GM10847 (cell line): ENCODE measurements around the gene C4orf50.

Experiments used
- POLR2A ChIP-seq: IDR thresholded peaks from 2 replicates; pipeline ENCODE4 v1.6.1; 2011; ENCODE audit not compliant: insufficient read length; ENCODE audit errors: extremely low read depth

The C4orf50 gene

DNA sequence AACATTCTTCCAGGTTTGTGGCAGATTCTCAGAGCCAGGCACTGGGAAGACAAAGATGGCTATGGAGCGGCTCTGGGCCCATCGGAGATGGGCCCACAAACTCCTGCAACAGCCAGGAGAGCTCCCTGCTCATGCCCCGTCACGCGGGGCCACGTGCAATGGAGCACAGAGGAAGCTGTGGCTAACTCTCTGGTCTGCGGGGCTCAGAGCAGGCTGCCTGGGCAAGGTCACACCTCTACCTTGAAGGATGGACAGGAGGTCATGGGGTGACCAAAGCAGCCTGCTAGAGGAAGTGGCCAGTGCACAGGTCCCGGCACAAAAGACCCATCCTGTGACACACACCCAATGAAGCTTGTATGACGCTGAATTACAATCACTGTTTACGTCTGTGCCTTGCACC, 45.2 kb downstream of the C4orf50 start:
- TF ChIP-seq POLR2A = no peak

DNA sequence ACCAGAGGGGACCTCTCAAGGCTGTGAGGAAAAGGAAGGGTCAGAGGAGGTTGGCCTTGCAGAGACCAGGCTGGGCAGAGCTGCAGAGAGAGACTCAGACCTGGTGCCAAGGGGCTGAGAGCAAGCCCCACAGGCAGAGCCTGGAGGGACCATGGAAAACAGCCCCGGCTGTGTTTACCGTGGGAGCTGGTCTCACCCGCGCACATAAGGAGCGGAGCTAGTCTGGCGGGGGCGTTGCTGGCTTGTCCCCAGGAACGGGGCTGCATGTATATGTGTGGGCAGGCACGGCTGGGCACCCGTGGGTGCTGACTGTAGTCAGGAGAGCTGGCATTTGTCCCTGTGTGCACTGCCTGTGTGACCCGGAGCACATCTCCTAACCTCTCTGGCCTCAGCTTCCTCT, 45.7 kb downstream of the C4orf50 start:
- TF ChIP-seq POLR2A = no peak

DNA sequence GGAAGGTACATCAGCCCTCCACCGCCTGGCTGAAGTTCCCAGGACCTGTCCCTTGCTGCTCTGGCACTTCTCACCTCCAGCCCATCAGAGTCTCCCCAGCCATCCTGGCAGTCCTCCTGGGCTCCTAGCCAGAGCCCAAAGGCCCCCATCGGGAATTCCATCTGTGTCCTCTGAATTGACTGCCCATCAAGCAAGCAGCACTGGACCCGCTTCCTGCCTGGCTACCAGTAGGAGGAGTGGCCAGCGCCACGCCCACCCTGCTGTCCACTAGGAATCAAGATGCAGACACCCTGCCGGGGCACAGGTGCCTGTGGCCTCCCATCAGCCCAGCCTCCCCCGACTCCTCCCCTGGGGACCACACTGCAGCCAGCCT, 47.2 kb downstream of the C4orf50 start:
- TF ChIP-seq POLR2A = no peak

DNA sequence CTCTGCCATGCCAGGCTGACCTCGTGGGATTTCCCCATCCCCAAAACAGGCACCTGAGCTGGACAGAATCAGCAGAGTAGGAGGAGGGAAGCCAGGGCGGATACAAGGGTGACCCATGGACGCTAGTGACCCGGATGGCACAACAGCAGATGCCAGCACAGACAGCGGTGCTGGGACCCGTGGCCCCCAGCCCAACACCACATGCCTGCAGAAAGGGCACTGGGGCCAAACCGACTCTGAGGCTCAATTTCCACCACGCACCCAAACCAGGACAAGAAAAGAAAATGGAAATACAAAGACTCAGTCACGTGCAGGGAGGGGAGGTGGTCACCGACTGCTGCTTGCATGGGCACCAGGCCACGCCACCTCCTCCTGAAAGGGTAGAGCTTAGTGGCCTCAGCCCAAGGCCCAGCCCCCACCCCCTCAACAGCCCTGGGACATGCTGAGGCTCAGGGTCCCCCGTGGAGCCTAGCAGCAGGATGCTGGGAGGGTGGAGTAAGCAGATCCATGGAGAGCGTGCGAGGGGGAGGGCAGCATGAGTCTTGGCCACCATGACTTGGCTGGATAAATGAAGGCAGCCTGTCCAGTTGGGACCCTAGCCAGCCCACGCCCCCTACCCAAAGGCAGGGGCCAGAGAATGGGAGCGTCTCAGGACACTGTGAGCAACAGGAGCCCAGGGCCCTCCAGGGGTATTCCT, 47.7 kb downstream of the C4orf50 start:
- TF ChIP-seq POLR2A = no peak

DNA sequence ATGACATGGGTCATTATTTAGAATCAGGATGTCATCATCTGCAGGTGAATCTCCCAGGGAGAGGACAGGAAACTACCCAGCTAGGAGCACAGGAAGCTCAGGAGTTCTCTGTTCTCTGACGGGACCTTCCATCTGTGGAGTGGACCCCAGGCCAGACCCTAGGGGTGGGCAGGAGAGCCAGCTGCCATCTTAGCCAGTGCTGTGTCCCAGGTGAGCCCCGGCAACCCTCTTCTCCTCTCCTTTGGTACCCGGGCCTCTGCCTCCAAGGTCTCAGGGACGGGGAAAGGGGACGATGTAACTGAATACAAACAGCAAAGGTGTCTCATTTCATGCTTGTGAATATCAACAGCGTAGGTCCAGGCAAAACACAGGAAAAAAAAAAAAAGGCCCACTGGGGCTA, 48.5 kb downstream of the C4orf50 start:
- no peak for TF ChIP-seq POLR2A

DNA sequence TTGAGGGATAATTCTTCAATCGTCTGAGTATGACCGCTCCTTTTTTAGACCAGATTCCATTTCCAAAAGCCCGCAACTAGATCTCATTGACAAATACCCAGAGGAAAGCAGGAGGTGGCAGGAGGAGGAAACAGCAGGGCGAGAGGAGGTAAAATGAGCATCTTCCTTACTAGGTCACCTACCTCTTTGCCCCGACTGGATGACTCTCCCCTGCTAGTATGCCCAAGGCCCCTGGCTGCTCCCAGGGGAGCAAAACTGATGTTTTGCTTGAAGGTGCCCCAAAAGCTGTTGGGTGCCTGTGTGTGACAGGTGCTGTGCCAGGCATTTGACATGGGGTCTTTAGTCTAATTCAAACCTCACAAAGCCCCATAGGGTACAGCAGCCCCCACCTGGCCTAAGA, 48.9 kb downstream of the C4orf50 start:
- TF ChIP-seq POLR2A = no peak

DNA sequence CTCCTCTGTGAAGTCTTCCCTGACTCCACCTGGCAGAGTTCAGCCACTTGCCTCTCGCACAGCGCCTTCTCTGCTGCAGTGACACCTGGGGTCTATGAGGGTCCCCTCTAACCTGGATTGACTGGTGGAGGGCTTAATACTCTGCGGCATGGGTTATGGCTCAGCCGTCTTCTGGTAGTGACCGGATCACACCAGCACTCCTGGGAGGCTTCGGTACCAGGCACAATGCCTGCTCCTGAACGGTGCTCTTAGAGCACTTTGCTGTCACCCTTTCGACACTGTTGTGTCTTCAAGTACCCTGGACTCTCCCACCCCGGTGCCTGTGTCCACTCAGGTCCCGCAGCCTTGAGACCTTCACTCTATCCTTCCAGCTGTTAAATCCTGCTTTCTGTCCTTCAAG, 50.0 kb downstream of the C4orf50 start:
- no peak for TF ChIP-seq POLR2A

DNA sequence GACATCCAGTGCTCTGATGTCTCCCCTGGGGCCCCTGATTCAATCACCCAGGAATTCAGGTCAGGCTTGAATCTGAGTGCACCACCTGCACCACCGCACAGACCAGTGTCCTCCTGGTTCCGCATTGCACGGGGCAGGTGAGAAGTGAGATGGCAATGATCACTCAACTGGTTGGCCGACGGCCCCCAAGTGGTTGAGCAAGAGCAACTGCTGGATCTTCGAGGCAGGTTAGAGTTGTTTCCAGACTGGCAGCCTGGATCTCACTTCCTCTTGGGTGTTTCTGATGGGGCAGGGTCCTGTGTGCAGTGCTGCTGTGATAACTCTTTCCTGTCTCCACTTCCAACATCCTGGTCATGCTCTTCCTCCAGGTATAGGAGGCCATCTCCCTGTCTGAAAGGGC, 50.4 kb downstream of the C4orf50 start:
- TF ChIP-seq POLR2A = no peak

DNA sequence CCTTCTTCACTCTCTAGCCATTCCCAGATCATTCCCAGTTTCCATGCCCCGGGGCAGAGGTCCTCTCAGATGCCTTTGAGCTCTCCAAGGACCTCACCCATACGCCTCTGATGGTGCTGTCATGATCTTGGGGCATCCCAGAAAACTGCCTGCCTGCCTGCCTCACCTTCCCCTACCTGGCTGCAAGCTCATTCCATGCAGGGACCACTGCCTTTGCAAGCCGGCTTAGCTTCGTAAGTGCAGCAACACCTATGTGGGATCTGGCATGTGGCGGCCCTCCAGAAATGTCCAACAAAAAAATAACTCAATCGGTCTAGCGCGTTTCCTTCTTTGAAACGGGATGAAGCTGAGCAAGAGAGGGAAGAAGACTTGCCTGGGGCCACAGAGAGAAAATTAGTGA, 53.0 kb downstream of the C4orf50 start:
- TF ChIP-seq POLR2A = no peak

DNA sequence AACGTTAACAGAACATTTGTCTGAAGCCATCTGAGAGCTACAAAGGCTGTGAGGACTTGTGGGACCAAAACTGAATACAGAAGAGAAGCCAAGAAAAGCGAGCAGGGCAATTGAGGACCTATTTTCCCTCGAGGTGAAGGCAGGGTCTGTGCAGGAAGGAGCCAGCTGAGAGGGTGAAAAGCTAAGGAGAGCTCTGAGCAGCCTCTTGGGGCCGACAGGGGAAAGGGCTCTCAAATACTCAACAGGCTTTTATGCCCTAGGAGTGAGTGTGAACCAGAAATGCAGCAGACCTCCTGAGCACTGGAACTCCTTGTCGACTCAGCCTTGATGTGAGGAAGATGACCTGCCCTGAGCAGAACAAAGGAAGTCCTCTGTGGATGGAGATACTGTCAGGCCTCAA, 54.2 kb downstream of the C4orf50 start:
- no peak for TF ChIP-seq POLR2A

DNA sequence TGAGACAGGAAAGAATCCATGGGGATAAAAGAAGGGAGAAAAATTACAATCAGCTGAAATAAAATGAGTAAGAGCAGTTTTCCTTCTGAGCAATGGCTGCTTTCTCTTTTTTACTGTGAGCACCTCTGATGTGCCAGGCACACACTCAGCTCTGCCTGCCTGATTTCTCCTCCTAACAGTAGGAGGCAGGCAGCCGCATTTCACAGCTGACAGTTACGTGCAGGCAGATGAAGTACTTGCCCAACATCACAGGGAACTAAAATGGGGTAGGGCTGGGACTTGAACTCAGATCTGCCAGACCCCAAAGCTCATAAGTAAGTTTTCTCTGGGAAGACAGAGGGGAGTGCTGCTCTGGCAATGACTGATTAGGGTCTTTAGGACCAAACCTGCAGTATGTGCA, 54.6 kb downstream of the C4orf50 start:
- no peak for TF ChIP-seq POLR2A

DNA sequence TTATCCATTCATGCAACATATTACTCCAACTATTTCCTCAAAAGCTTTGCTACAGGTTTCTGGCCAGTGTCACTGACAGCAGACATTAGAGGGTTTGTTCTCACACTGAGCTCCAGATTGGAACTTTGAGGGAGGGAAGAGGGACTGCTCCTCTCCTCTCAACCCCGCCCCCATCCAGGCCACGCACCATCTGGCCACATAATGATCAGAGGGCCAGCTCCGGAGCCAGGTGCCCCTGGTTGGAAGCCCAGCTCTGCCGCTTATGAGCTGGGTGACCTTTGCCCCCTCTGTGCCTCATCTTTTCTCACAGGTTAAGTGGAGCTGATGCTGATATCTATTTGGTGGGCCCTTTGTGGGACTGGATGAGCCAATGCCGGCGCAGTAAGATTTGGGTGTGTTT, 55.8 kb downstream of the C4orf50 start:
- TF ChIP-seq POLR2A = no peak

DNA sequence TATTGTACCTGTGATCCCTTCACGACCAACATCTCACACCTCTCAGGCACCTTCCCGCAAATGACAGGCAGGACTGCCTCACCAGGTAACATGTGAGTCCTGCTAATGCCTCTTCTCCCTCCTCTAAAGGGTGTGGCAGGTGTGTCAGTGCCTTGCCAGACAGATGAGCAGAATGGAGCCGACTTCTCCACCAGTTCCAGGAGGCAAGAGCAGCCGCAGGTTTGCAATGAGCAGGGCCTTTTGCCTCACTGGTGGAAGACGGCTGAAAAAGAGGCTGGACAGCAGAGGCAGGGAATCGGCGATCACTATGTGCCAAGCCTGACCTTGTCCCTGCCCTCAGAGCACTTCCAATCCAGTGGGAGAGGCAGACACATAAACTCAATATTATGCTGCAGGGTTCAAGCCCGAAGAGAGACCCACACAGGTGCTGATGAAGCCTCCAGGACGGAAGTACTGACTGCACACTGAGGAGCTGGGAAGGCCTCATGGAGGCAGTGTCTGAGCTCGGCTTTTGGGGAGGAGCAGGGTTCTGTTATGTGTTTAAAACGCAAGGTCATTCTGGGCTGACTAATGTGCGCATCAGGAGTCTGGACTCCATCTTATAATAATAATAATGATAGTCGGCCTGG, 57.9 kb downstream of the C4orf50 start:
- no peak for TF ChIP-seq POLR2A

DNA sequence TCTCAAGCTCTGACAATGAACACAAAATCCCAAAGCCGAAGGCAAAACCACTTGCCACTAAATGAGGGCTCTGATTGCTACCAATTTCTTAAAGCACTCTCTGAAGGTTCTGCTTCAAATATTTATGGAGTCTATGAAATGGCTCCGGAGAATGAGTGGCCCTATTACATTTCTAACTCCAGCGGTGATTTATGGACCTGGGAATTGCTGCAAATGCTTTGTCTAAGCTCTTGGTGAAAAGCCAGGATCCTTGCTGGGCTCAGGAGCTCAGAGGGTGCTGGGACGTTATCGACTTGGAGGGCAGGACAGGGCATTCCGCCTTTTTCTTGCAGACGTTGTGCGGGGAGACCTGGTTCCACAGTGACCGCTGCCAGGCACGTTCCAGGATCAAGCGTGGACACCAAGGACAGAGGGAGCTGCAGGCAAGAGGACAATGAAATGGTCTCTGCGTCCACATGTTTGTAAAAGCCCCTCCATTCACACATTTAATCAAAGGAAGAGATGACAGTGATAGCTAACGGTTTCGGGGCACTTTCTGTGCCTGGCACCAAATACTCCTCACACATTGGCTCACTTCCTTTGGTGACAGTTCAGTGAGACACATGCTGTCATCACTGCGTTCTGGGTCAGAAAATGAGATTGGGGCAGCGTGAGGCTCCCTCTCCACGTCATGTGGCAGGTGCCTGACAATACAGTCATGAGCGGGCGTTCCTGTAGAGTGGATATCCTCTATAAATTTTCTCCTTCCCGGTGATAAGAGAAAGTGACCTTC, 58.8 kb downstream of the C4orf50 start:
- no peak for TF ChIP-seq POLR2A

DNA sequence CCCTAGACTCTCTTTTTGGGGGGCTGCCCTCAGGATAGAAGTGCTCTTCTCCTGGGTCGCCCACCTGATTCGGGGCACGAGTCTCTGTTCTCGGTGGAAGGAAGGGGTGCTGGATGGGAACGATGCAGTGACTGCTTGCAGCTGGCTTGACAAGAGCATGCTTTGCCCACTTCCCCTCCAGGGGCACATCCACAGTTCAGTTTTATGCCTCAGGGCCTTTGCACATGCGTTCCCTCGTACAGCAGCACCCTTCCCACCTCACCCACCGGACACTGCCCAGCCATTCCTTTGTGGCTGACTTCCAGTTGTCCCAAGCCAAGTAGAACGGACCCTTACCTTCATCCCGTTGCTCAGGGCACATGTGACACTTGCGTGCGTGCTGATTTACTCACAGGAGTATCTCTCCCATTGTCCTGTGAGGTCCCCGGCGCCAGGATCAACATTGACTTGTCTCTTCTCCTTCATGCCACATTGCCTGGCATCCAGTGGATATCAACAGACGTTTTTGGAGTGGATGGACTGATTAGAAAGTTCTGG, 60.0 kb downstream of the C4orf50 start:
- TF ChIP-seq POLR2A = no peak

DNA sequence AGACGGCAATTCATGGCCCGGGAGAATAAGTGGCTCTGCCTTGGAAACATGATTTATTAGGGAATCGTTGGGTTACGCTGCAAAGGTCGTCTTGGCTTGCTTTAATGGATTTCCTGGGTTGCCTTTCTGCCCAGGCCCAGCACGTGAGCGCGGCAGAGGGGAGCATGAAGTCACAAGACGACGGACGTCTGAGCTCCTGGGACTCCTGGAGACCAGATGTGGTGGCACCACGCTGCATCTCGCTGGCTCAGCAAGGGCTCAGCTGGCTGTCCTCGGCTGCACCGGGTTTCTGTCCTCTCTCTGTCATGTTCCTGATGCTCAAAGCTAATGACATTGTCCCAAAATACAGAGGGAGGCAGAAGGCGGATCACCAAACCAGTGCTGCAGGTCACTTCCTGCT, 61.2 kb downstream of the C4orf50 start:
- no peak for TF ChIP-seq POLR2A

DNA sequence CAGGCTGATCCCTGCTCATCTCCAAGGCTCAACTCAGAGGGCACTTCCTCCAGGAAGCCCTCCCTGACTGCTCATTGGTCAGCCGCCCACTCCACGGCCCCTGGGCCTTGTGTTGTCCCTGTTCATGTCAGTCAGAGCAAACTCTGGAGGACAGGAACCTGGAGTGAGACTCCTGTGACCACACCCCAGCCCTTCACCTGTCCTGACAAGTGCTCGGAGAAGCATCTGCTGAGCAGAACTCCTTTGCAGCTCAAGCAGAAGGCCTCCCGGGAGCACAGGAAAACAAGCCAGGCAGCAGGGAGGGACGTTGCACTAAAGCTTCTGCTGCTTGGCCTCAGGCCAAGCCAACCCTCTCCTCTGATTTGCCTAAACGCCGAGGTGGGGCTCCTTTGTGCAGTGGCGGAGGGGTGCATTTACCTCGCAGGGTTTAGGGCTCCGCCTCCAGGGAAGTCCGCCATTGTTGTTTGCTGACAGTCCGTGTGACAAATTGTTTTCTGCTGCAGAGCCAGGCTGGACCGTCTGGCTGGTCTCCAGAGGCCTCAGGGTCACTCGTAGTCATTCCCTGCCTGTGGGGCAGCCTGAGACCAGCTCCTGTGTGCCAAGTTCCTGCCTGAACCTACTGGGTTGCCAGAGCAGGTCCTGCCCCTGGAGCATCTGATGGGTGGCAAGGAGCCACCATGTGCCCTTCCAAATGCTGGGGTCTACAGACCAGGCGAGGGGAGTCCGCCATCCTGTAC, 61.8 kb downstream of the C4orf50 start:
- TF ChIP-seq POLR2A = no peak
